ENCODE data around the gene NPTN.

The NPTN gene

DNA sequence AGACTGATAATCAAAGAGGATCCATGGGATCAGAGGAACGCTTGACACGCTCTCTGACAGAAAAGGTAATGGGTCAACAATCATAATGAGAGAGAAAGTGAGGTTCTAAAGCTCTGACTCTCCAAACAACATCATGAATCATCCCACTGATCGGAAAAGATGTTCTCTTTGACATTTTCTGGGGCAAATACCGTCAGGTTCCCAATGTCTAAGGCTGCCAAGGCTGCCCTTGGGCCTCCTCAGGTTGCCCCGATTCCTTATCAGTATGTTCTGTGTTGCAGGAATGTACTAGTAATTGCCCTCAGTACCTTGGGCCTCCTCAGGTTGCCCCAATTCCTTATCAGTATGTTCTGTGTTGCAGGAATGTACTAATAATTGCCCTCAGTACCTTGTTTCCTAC is 60.9 kb downstream of the NPTN start:
- DNase-seq (ENCODE audit: low read depth) = no peak
- TF ChIP-seq, protein P1, sequence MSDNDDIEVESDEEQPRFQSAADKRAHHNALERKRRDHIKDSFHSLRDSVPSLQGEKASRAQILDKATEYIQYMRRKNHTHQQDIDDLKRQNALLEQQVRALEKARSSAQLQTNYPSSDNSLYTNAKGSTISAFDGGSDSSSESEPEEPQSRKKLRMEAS (IDR thresholded peaks at IDR 0.05; ENCODE audit: low read depth, low read length) = no peak
- TF ChIP-seq MYC (IDR thresholded peaks at IDR 0.05; ENCODE audit: low read depth, low read length) (no peak), CTCF (IDR thresholded peaks at IDR 0.05; ENCODE audit: low read depth, low read length) (no peak), POLR2A (IDR thresholded peaks at IDR 0.05; ENCODE audit: extremely low read depth, insufficient read length) (no peak)
- H3K4me3 ChIP-seq (ENCODE audit: low read depth, low read length) = no peak overlapping the region

GRCh38 chr15:73571346-73571745 is 61.8 kb downstream of the NPTN start:
- no peak overlapping the region for H3K4me3 ChIP-seq (ENCODE audit: low read depth, low read length)
- TF ChIP-seq MYC (IDR thresholded peaks at IDR 0.05; ENCODE audit: low read depth, low read length) = no peak
- TF ChIP-seq, protein P1 (IDR thresholded peaks at IDR 0.05; ENCODE audit: low read depth, low read length) = no peak
- no peak for TF ChIP-seq CTCF (IDR thresholded peaks at IDR 0.05; ENCODE audit: low read depth, low read length)
- no peak for TF ChIP-seq POLR2A (IDR thresholded peaks at IDR 0.05; ENCODE audit: extremely low read depth, insufficient read length)
- no peak for DNase-seq (ENCODE audit: low read depth)

DNA sequence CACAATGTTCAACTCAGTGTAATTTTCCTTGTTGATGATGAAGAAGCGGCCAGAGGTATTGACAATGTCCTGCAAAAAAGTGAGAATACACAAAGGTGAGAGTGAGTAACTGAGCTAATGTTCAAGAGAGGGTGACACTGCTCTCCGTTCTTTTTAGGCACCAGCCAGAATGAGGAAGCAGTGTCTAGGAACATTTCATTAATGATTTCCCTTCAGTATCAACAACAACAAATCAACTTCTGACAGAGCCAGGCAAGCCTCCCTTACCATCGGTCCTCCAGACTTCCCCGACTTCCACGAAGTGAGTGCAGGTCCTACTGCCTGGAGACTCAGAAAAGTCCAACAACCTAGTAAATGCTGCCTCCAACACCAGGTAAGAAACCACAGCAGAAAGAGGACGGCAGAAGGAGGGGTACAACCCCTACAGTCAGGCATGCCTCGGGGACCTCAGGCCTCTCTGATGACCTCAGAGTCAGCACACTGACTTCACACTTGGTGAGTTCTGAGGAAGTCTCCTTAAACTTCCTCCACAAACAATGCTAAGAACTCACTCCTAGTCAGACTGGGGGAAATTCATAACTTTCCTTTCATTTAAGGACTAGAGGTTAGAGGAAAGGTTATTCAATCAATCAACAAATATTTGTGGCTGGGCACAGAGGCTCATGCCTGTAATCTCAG is 62.7 kb downstream of the NPTN start:
- TF ChIP-seq MYC (IDR thresholded peaks at IDR 0.05; ENCODE audit: low read depth, low read length) = no peak
- TF ChIP-seq, protein P1 (IDR thresholded peaks at IDR 0.05; ENCODE audit: low read depth, low read length) = no peak
- no peak for TF ChIP-seq CTCF (IDR thresholded peaks at IDR 0.05; ENCODE audit: low read depth, low read length)
- TF ChIP-seq POLR2A (IDR thresholded peaks at IDR 0.05; ENCODE audit: extremely low read depth, insufficient read length) = no peak
- no peak overlapping the region for H3K4me3 ChIP-seq (ENCODE audit: low read depth, low read length)
- DNase-seq (ENCODE audit: low read depth) = no peak

- no peak overlapping the region for H3K4me3 ChIP-seq (ENCODE audit: low read depth, low read length)
- DNase-seq (ENCODE audit: low read depth) = no peak
- TF ChIP-seq CTCF (IDR thresholded peaks at IDR 0.05; ENCODE audit: low read depth, low read length) (no peak), POLR2A (IDR thresholded peaks at IDR 0.05; ENCODE audit: extremely low read depth, insufficient read length) (no peak), MYC (IDR thresholded peaks at IDR 0.05; ENCODE audit: low read depth, low read length) (no peak)
- TF ChIP-seq, protein P1 (IDR thresholded peaks at IDR 0.05; ENCODE audit: low read depth, low read length) = no peak
Measured at GRCh38 chr15:73569361-73569760, 63.8 kb downstream of the NPTN start.

DNA sequence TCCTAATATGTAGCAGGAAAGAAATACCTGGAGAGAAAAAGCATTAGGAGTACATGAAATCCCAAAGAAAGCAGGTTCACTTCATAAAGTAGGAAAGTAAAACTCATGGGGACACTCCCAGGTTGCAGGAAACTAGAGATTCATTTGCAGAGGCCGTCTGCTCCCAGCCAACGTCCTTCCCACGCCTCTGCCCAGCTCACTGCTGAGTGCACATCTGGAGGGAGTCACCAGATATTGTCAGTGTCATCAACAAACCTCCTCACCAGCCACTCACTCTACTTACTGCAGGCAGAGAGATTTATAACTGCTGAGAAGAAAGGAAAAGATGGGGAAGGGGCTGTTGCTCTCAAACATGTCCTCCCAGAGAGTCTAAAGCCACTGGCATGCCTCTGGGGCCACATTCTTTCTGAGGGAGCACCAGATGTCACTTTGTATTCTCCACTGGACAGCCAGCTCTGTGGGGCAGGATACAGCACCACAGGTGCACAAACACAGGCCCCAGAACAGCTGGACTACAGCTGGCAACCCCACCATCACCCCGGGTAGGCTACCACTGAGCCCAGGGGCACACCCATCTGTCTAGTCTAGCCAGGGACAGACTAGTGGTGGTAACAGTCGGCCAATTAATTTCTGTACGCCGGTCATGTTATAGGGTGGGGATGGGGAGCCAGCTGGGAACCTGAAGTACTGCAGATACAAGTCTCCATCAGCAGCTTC is 64.5 kb downstream of the NPTN start:
- no peak overlapping the region for H3K4me3 ChIP-seq (ENCODE audit: low read depth, low read length)
- no peak for TF ChIP-seq MYC (IDR thresholded peaks at IDR 0.05; ENCODE audit: low read depth, low read length)
- TF ChIP-seq POLR2A (IDR thresholded peaks at IDR 0.05; ENCODE audit: extremely low read depth, insufficient read length) = no peak
- TF ChIP-seq, protein P1 (IDR thresholded peaks at IDR 0.05; ENCODE audit: low read depth, low read length) = no peak
- TF ChIP-seq CTCF (IDR thresholded peaks at IDR 0.05; ENCODE audit: low read depth, low read length) = no peak
- no peak for DNase-seq (ENCODE audit: low read depth)

Data from NB4 (cell line).